ENCODE results near the gene PRAMEF5. TPM values are rescaled to one million over a fixed set of nuclear protein-coding genes. Genes with fewer than 3 reads are reported as not detected.
A peak's percentile ranks its signal among the peaks of the same experiment; 100 is the strongest.
"Not testable (repeated sequence)": the region's sequence is repeated elsewhere in the genome, so short reads cannot be mapped to it uniquely, and the experiment has no call there.

Gene PRAMEF5
- total RNA-seq, 1 experiment from 2014 or later = not detected

DNA sequence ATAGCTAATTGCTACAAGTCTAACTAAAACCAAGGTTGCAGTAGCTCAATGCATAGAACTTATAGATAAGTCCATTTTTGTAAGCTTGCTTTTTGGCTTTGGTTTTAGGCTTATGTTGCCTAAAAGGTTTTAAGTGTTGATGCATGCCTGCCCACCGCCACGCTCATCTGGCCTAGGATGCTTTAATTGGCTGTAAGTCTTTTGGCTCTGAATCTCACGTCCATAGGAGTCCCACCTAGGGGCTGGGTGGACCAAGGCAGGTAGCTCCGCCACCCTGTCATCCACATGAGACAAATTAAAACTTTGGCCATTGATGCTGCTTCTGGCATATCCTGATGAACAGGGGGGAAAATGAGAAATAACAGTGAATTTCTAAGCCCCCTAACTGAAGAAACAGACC, 16.4 kb upstream of the PRAMEF5 start:
- H3K9me3 ChIP-seq (replicated peaks); DNase-seq (ENCODE audit: low read depth in 1 of 2, low spot score in 2 of 2); H3K4me3 ChIP-seq: not testable (repeated sequence)

DNA sequence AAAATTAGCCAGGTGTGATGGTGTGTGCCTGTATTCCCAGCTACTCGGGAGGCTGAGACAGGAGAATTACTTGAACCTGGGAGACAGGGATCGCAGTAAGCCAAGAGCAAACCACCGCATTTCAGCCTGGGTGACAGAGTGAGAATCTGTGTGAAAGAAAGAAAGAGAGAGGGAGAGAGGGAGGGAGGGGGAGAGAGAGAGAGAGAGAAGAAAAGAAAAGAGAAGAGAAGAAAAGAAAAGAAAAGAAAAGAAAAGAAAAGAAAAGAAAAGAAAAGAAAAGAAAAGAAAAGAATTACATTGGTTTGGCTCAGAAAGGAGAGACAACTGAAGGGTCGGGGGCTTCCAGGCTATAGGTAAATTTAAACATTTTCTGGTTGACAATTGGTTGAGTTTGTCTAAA, 14.4 kb upstream of the PRAMEF5 start:
- not testable (repeated sequence) for H3K27me3 ChIP-seq (replicated peaks); H3K36me3 ChIP-seq; H3K27ac ChIP-seq; H3K4me1 ChIP-seq (replicated peaks); DNase-seq (ENCODE audit: low read depth in 1 of 2, low spot score in 2 of 2); H3K4me3 ChIP-seq; H3K9me3 ChIP-seq (replicated peaks)

More for the DNA sequence above, 16.4 kb upstream of the PRAMEF5 start:
- H3K27me3 ChIP-seq (replicated peaks); H3K27ac ChIP-seq; H3K36me3 ChIP-seq; H3K4me1 ChIP-seq (replicated peaks): not testable (repeated sequence)

DNA sequence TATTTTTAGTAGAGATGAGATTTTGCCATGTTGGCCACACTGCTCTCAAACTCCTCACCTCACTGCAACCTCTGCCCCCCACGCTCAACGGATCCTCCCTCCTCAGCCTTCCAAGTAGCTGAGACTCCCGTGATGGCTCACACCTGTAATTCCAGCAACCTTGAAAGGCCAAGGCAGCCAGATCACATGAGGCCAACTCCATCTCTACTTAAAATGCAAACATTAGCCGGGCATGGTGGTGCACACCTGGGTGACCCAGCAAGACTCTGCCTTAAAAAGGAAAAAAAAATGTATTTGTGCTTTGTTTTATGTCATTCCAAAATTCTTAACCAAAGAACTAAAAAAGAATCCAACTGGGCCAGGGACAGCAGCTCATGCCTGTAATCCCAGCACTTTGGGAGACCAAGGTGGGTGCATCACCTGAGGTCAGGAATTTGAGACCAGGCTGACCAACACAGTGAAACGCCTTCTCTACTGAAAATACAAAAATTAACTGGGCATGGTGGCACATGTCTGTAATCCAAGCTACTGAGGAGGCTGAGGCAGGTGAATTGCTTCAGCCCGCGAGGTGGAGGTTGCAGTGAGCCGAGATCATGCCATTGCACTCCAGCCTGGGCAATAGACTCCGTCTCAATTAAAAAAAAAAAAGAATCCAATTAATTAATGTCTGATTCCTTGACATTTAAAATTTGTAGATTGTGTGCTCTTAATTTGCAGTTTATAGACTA, 10.3 kb upstream of the PRAMEF5 start:
- H3K4me3 ChIP-seq; H3K27ac ChIP-seq; DNase-seq (ENCODE audit: low read depth in 1 of 2, low spot score in 2 of 2); H3K9me3 ChIP-seq (replicated peaks); H3K36me3 ChIP-seq; H3K4me1 ChIP-seq (replicated peaks); H3K27me3 ChIP-seq (replicated peaks): not testable (repeated sequence)

DNA sequence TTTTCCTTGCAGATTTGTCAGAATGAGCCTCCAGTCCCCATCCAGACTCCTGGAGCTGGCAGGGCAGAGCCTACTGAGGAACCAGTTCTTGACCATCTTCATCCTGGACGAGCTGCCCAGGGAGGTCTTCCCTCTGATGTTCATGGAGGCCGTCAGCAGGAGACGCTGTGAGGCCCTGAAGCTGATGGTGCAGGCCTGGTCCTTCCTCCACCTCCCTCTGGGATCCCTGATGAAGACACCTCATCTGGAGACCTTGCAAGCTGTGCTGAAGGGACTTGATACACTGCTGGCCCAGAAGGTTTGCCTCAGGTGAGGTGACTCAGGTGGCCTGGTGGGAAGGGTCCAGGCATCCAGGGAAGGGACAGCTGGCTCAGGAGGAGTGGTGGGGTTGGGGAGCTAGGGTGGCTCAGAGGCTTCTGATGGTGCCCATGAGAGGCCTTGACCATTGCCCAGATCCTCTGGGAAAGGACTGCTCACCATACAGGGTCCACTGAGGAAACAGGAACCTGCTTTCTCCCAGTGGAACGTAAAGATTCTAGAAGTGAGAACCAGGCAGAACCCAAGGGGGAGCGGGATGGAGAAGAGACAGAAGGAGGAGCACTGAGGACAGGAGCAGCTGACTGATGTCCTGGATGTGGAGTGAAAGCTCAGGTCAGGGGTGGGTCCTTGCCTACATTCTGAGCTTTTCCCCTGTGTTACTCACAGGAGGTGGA, 8.0 kb upstream of the PRAMEF5 start:
- not testable (repeated sequence) for H3K9me3 ChIP-seq (replicated peaks); H3K27ac ChIP-seq; H3K36me3 ChIP-seq; H3K4me3 ChIP-seq; H3K27me3 ChIP-seq (replicated peaks); DNase-seq (ENCODE audit: low read depth in 1 of 2, low spot score in 2 of 2); H3K4me1 ChIP-seq (replicated peaks)

DNA sequence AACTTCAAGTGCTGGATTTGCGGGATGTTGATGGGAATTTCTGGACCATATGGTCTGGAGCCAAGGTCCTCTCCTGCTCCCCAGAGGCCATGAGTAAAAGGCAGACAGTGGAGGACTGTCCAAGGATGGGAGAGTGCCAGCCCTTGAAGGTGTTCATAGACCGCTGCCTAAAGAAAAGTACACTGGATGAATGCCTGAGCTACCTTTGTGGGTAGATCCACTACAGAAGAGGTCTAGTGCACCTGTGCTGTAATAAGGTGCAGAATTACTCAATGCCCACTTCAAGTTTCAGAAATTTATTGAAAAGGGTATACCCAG, 7.5 kb upstream of the PRAMEF5 start:
- not testable (repeated sequence) for H3K4me1 ChIP-seq (replicated peaks); H3K9me3 ChIP-seq (replicated peaks); H3K4me3 ChIP-seq; H3K27ac ChIP-seq; DNase-seq (ENCODE audit: low read depth in 1 of 2, low spot score in 2 of 2); H3K36me3 ChIP-seq; H3K27me3 ChIP-seq (replicated peaks)

DNA sequence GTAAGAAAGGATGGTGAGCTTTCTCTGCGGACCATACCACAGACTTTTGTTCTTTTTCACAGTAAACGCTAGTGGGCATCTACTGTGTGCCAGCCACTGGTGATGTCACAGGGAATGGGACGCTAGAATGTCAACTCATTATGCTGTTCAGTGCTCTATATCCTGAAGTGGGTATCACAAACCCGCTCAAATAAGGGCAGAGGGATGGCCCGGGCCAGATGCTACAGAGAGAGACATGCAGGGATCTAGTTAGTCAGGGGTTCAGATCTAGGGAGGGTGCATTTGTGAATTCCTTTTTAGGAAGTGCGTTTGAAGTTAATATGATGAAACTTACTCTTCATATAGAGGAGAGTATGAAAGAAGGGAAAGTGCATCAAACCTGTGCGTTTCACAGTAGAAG, 6.9 kb upstream of the PRAMEF5 start:
- H3K36me3 ChIP-seq; DNase-seq (ENCODE audit: low read depth in 1 of 2, low spot score in 2 of 2); H3K27me3 ChIP-seq (replicated peaks); H3K4me3 ChIP-seq; H3K4me1 ChIP-seq (replicated peaks); H3K27ac ChIP-seq; H3K9me3 ChIP-seq (replicated peaks): not testable (repeated sequence)

DNA sequence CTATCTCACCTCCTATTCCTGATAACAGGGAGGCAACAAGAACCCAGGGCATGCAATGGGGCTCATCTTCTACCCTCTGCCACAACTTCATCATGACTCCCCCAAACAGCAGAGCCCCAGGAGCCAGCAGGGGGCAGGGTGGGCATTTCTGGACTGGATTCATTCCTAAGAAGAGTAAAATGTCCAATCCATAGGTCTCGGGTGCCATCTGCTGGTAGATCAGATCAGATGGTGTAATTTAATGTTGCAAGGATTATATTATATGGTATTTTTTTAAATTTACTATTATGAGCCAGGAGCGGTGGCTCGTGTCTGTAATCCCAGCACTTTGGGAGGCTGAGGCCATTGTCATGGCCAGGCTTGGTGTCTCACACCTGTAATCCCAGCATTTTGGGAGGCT, 11.1 kb downstream of the PRAMEF5 start:
- H3K4me1 ChIP-seq (replicated peaks); H3K36me3 ChIP-seq; H3K27ac ChIP-seq; DNase-seq (ENCODE audit: low read depth in 1 of 2, low spot score in 2 of 2); H3K27me3 ChIP-seq (replicated peaks); H3K9me3 ChIP-seq (replicated peaks); H3K4me3 ChIP-seq: not testable (repeated sequence)

DNA sequence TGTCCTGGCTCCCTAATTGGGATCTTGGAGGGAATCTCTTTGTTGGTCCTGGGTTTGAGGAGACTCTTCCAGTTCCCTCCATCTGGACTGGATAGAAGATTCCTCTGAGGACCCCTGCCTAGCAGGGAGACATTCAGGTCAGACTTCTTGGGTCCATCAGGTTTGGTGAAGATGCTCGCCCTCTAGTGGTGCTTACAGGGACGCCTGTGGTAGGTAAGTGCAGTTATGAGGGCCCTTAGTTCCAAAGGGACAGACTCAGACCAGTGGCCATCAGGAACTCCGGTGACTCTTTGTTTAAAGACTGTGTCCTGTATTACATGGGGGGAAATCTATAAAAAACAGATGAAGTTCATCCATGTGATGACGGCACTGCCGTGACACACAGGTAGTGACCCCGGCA, 23.0 kb downstream of the PRAMEF5 start:
- H3K36me3 ChIP-seq; H3K4me3 ChIP-seq; H3K27me3 ChIP-seq (replicated peaks); H3K4me1 ChIP-seq (replicated peaks); H3K27ac ChIP-seq; H3K9me3 ChIP-seq (replicated peaks): not testable (repeated sequence)
- DNase-seq (ENCODE audit: low read depth in 1 of 2, low spot score in 2 of 2) = peak in 1 of 2 experiments; percentile 0

DNA sequence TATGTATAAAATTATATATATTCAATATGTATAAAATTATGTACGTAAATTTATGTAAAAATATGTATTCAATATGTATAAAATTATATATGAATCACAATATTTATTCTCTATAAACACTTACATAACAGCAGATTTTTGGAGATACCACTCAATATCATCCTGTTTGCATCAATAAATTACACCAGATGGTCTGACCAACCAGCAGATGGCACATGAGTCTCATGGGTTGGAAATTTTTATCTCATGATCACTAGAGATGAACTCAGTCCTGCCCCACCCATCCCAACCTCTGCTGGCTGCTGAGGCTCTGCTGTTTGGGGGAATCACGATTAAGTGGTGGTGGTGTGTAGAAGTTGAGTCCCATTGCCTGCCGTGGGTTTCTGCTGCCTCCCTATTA, 25.6 kb downstream of the PRAMEF5 start:
- H3K4me3 ChIP-seq; H3K27ac ChIP-seq; DNase-seq (ENCODE audit: low read depth in 1 of 2, low spot score in 2 of 2); H3K27me3 ChIP-seq (replicated peaks); H3K9me3 ChIP-seq (replicated peaks); H3K4me1 ChIP-seq (replicated peaks); H3K36me3 ChIP-seq: not testable (repeated sequence)

DNA sequence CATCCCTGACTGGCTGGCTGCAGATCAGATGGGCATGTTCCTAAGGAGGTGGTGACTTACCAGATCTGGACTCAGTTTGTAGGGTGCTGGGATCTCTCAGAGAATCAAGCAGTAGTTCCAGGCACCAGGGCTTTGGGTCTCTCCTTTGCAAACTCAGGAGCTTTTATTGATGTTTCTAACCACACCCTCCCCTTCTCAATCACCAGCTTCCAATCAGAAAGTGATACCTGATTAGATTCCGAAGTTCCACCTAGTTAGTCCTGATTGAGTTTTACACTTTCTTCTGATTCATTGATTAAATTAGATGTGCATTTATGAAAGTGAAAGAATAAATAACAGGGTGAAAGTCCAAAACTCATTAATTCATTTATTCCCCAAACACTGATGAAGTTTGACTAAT, 31.0 kb downstream of the PRAMEF5 start, which contains the start of gene PRAMEF8:
PRAMEF8 (minus strand) TSS at position 101 of the 400 bp plus-strand sequence. CDS start 1,046 bp downstream, outside the sequence.
- not testable (repeated sequence) for DNase-seq (ENCODE audit: low read depth in 1 of 2, low spot score in 2 of 2); H3K27ac ChIP-seq

DNA sequence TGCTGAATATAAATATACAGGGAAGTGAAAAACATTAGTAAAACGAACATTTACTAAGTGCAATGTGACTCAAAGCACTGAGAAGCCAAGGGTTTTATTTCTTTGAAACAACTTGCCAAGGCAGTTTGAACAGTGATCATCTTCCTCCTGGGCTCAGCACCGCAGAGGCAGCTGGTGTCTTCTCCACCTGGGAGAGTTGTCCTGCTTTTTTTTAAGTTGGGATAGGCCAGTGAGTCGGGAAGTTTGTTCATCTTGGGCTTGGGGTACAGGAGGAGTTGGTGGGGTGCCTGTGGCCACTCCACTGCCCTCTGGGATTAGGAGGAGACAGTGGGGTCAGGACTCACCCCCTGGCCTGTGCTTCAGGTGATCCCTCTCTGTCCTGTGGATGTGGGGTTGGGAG, 35.0 kb downstream of the PRAMEF5 start:
- H3K27ac ChIP-seq; H3K4me1 ChIP-seq (replicated peaks); H3K27me3 ChIP-seq (replicated peaks); DNase-seq (ENCODE audit: low read depth in 1 of 2, low spot score in 2 of 2); H3K9me3 ChIP-seq (replicated peaks); H3K4me3 ChIP-seq; H3K36me3 ChIP-seq: not testable (repeated sequence)

More for the DNA sequence above, 31.0 kb downstream of the PRAMEF5 start, which contains the start of gene PRAMEF8:
- H3K27me3 ChIP-seq (replicated peaks); H3K4me1 ChIP-seq (replicated peaks); H3K36me3 ChIP-seq; H3K9me3 ChIP-seq (replicated peaks); H3K4me3 ChIP-seq: not testable (repeated sequence)

DNA sequence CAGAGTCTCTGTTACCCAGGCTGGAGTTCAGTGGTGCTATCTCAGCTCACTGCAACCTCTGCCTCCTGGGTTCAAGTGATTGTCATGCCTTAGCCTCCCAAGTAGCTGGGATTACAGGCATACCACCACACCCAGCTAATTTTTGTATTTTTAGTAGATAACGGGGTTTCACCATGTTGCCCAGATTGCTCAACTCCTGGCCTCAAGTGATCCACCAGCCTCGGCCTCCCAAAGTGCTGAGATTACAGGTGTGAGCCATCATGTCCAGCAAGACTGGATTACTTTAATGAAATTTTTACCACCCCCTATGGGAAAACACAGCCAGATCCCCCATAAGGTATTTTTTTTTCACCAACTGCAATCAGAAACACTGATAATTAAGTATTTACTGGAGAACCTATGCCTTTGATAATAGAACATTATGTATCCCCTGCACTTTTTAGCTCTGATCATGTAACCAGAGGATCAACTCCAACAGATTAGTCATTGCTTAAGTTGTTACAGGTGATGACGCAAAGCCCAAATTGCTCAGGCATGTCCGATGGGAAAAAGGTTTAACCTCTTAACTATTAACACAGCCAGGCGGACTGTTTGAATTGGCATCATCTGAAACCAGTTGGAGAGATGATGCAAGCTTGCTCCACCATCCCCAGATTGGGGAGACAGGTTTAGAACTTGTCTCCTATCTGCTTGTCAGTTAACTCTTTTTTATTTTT, 43.4 kb downstream of the PRAMEF5 start:
- H3K27me3 ChIP-seq (replicated peaks); DNase-seq (ENCODE audit: low read depth in 1 of 2, low spot score in 2 of 2); H3K36me3 ChIP-seq; H3K4me1 ChIP-seq (replicated peaks); H3K4me3 ChIP-seq; H3K27ac ChIP-seq; H3K9me3 ChIP-seq (replicated peaks): not testable (repeated sequence)

DNA sequence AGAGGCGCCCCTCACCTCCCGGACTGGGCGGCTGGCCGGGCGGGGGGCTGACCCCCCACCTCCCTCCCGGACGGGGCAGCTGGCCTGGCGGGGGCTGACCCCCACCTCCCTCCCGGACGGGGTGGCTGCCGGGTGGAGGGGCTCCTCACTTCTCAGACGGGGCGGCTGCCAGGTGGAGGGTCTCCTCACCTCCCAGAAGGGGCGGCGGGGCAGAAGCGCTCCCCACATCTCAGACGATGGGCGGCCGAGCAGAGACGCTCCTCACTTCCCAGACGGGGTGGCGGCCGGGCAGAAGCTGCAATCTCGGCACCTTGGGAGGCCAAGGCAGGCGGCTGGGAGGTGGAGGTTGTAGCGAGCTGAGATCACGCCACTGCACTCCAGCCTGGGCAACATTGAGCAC, 44.7 kb downstream of the PRAMEF5 start:
- not testable (repeated sequence) for H3K4me1 ChIP-seq (replicated peaks); H3K36me3 ChIP-seq; DNase-seq (ENCODE audit: low read depth in 1 of 2, low spot score in 2 of 2); H3K9me3 ChIP-seq (replicated peaks); H3K27ac ChIP-seq; H3K4me3 ChIP-seq; H3K27me3 ChIP-seq (replicated peaks)

DNA sequence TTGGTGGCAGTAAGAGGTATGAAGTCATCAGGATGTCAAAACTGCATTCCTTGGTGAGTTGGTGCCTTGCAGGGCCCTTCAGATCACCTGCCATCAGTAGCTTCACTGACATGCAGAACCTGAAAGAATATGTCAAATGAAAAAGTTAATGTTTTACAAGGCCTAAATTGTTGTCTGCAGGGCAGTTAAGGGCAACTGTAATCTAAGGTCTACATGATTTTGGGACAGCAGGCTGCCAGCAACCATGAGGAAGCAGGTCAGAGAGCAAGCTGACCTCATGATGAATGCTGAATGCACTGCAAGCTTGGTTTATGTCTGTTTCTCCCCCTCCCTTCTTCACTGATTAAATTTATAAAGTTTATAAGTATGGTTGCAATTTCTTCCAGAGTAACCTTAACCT, 48.2 kb downstream of the PRAMEF5 start:
- not testable (repeated sequence) for H3K36me3 ChIP-seq

More for the DNA sequence above, 48.2 kb downstream of the PRAMEF5 start:
- H3K4me1 ChIP-seq (replicated peaks); H3K27me3 ChIP-seq (replicated peaks); H3K9me3 ChIP-seq (replicated peaks); H3K27ac ChIP-seq; H3K4me3 ChIP-seq; DNase-seq (ENCODE audit: low read depth in 1 of 2, low spot score in 2 of 2): not testable (repeated sequence)

All from SJSA1 (cell line).